ENCODE measurements around the gene ARID1B. TPM values are rescaled to one million over a fixed set of nuclear protein-coding genes. Genes with fewer than 3 reads are reported as not detected.

The ARID1B gene
- total and polyA plus RNA-seq, 9 of the 15 experiments (the other 6 are each of a cell fraction or from before 2014, with no cell fraction given): 12.5 to 50.5 (median 25.8) TPM

GRCh38 chr6:156793200-156793599 is 16.0 kb downstream of the ARID1B start:
- Histone ChIP-seq H3K36me3 (ENCODE audit: control insufficient read depth, insufficient read depth, low read length) (peaks cover 3% of the 10 kb centered on the region; the same call in 1 of the 3 replicates), H3K9ac (ENCODE audit: insufficient read depth in 1 of 2, low read depth in 2 of 2, low read length in 2 of 2) (no peak overlapping the region), H3K27ac (ENCODE audit: extremely low read depth, low read depth, low read length) (no peak overlapping the region), H3K9me3 (replicated peaks; ENCODE audit: control insufficient read depth, insufficient read depth, low read depth, low read length) (no peaks in the 10 kb centered on the region), H3K9me1 (ENCODE audit: control insufficient read depth, insufficient read depth, low read length) (no peaks in the 10 kb centered on the region), H3K4me2 (ENCODE audit: insufficient read depth, low read length) (no peak overlapping the region), H4K20me1 (replicated peaks; ENCODE audit: control insufficient read depth, insufficient read depth, low read length) (peaks cover 29% of the 10 kb centered on the region), H3K79me2 (ENCODE audit: control insufficient read depth, insufficient read depth, low read length) (peaks cover 96% of the 10 kb centered on the region), H3K4me1 (replicated peaks in 1 of 2; ENCODE audit: control insufficient read depth in 2 of 2, insufficient read depth in 2 of 2, low read length in 2 of 2) (peaks cover 7 to 11% of the 10 kb centered on the region in 2 experiments), H2AFZ (ENCODE audit: low read depth, low read length) (no peak overlapping the region), H3K4me3 (no peak overlapping the region), H3K27me3 (ENCODE audit: control insufficient read depth in 2 of 2, insufficient read depth in 2 of 2, low read length in 2 of 2) (no peaks in the 10 kb centered on the region)
- TF ChIP-seq ZNF707 (CRISPR knock-in tag; conservative IDR thresholded peaks at IDR 0.05) (no peak), TFAP4 (CRISPR knock-in tag; IDR thresholded peaks at IDR 0.05; ENCODE audit: borderline replicate concordance) (0 out of 2 replicates have a peak, but pooled peaks have one; percentile 14)
- ChIA-PET CTCF (ENCODE audit: low intra/inter-chr PET ratio) (no interaction called here), POLR2A (interaction anchor here (1.1 kb wide), 1 partner anchor 192 kb away, joined by 3 read pairs; no protein-coding TSS in a partner anchor)
- intact Hi-C loops (cut with micrococcal nuclease): no loop called here
- BruUV-seq (replicated peaks): no TSS peak
- 89% methylated on average over 6 of the region's 6 CpGs for whole genome bisulfite sequencing (ENCODE audit: insufficient coverage, low coverage, missing lambda C conversion rate)
- DNase-seq (ENCODE audit: extremely low read depth in 1 of 4, low spot score in 3 of 4) (no peak), FAIRE-seq (no peak), ATAC-seq (no peak; the same call in 2 of the 3 replicates)
- in situ Hi-C loops (cut with MboI): no loop called here

GRCh38 chr6:156794546-156795354 is 17.6 kb downstream of the ARID1B start:
- H3K27ac ChIP-seq (ENCODE audit: extremely low read depth, low read depth, low read length): no peak overlapping the region
- H4K20me1 ChIP-seq (replicated peaks; ENCODE audit: control insufficient read depth, insufficient read depth, low read length): peaks cover 28% of the 10 kb centered on the region; the same call in 1 of the 2 replicates
- ChIA-PET POLR2A (interaction anchor here (0.7 kb wide), 1 partner anchor 15 kb away, joined by 3 read pairs; no protein-coding TSS in a partner anchor), CTCF (ENCODE audit: low intra/inter-chr PET ratio) (no interaction called here)
- peaks cover 7 to 12% of the 10 kb centered on the region in 2 experiments for H3K4me1 ChIP-seq (replicated peaks in 1 of 2; ENCODE audit: control insufficient read depth in 2 of 2, insufficient read depth in 2 of 2, low read length in 2 of 2)
- H3K9me3 ChIP-seq (replicated peaks; ENCODE audit: control insufficient read depth, insufficient read depth, low read depth, low read length): no peaks in the 10 kb centered on the region
- no peaks in the 10 kb centered on the region for H3K9me1 ChIP-seq (ENCODE audit: control insufficient read depth, insufficient read depth, low read length)
- H3K4me3 ChIP-seq: no peak overlapping the region
- no peaks in the 10 kb centered on the region for H3K36me3 ChIP-seq (ENCODE audit: control insufficient read depth, insufficient read depth, low read length)
- BruUV-seq (replicated peaks): no TSS peak
- in situ Hi-C loops (cut with MboI) (no loop called here), intact Hi-C loops (cut with micrococcal nuclease) (no loop called here)
- peak overlapping the region in 1 of 2 experiments; percentile 57; a peak in 1 of 4 replicates for H3K9ac ChIP-seq (ENCODE audit: insufficient read depth in 1 of 2, low read depth in 2 of 2, low read length in 2 of 2)
- DNase-seq (ENCODE audit: extremely low read depth in 1 of 4, low spot score in 3 of 4) (no peak), ATAC-seq (peak; percentile 21), FAIRE-seq (no peak)
- 72% methylated on average over 14 of the region's 14 CpGs for WGBS (ENCODE audit: insufficient coverage, low coverage, missing lambda C conversion rate)
- H3K79me2 ChIP-seq (ENCODE audit: control insufficient read depth, insufficient read depth, low read length): peaks cover 96% of the 10 kb centered on the region
- no peaks in the 10 kb centered on the region for H3K27me3 ChIP-seq (ENCODE audit: control insufficient read depth in 2 of 2, insufficient read depth in 2 of 2, low read length in 2 of 2)
- no peak overlapping the region for H2AFZ ChIP-seq (ENCODE audit: low read depth, low read length)
- no peak overlapping the region for H3K4me2 ChIP-seq (ENCODE audit: insufficient read depth, low read length)
- TF ChIP-seq ZNF592 (IDR thresholded peaks at IDR 0.05): no peak
- TF ChIP-seq NR4A1 (CRISPR knock-in tag; IDR thresholded peaks at IDR 0.05): no peak
- no peak for TF ChIP-seq NR4A1 (tag; IDR thresholded peaks at IDR 0.05)
- no peak for TF ChIP-seq GTF2B (IDR thresholded peaks at IDR 0.05; ENCODE audit: extremely low read depth, insufficient read length)
- no peak for TF ChIP-seq ZNF764 (CRISPR knock-in tag; IDR thresholded peaks at IDR 0.05; ENCODE audit: low read depth)
